ENCODE measurements around the gene ZCCHC7. TPM values are rescaled to one million over a fixed set of nuclear protein-coding genes. Genes with fewer than 3 reads are reported as not detected.
"Not testable (repeated sequence)": the region's sequence is repeated elsewhere in the genome, so short reads cannot be mapped to it uniquely, and the experiment has no call there.

The ZCCHC7 gene
- total RNA-seq, 2 experiments from 2014 or later = 26.8 to 28.1 TPM

GRCh38 chr9:37156205-37156604 lies 35.8 kb downstream of the ZCCHC7 start:
- CTCF ChIA-PET = no interaction called here
- POLR2A ChIA-PET = no interaction called here

GRCh38 chr9:37156781-37157356 lies 36.5 kb downstream of the ZCCHC7 start:
- no peak overlapping the region for H3K27ac Mint-ChIP-seq
- no peaks in the 10 kb centered on the region for H3K27me3 Mint-ChIP-seq
- intact Hi-C loops (cut with micrococcal nuclease) = no loop called here
- H3K4me1 Mint-ChIP-seq (ENCODE audit: low read depth) = peaks cover 17% of the 10 kb centered on the region
- POLR2A ChIA-PET = no interaction called here
- CTCF ChIA-PET = no interaction called here
- no peak overlapping the region for H3K4me3 Mint-ChIP-seq
- H3K9me3 Mint-ChIP-seq = no peaks in the 10 kb centered on the region
- DNase-seq = no peak
- H3K36me3 Mint-ChIP-seq = peaks cover 42% of the 10 kb centered on the region

More at GRCh38 chr9:37156205-37156604, 35.8 kb downstream of the ZCCHC7 start:
- Mint-ChIP-seq H3K27ac (no peak overlapping the region), H3K36me3 (peaks cover 39% of the 10 kb centered on the region), H3K4me3 (no peak overlapping the region), H3K4me1 (ENCODE audit: low read depth) (peaks cover 19% of the 10 kb centered on the region), H3K9me3 (no peaks in the 10 kb centered on the region), H3K27me3 (no peaks in the 10 kb centered on the region)
- DNase-seq = no peak
- intact Hi-C loops (cut with micrococcal nuclease) = no loop called here

- no peak overlapping the region for H3K4me3 Mint-ChIP-seq
- H3K36me3 Mint-ChIP-seq = peaks cover 38% of the 10 kb centered on the region
- no peak for DNase-seq
- ChIA-PET POLR2A (no interaction called here), CTCF (interaction anchor here (0.6 kb wide), 1 partner anchor 206 kb away, joined by 3 read pairs; no protein-coding TSS in a partner anchor)
- peaks cover 16% of the 10 kb centered on the region for H3K4me1 Mint-ChIP-seq (ENCODE audit: low read depth)
- H3K9me3 Mint-ChIP-seq = no peaks in the 10 kb centered on the region
- H3K27me3 Mint-ChIP-seq = no peaks in the 10 kb centered on the region
- intact Hi-C loops (cut with micrococcal nuclease) = no loop called here
- no peak overlapping the region for H3K27ac Mint-ChIP-seq
Measured at GRCh38 chr9:37157726-37158377, 37.5 kb downstream of the ZCCHC7 start.

- H3K27me3 Mint-ChIP-seq = no peaks in the 10 kb centered on the region
- H3K4me3 Mint-ChIP-seq = no peak overlapping the region
- peaks cover 41% of the 10 kb centered on the region for H3K36me3 Mint-ChIP-seq
- CTCF ChIA-PET = no interaction called here
- no peak overlapping the region for H3K27ac Mint-ChIP-seq
- POLR2A ChIA-PET = no interaction called here
- no peaks in the 10 kb centered on the region for H3K9me3 Mint-ChIP-seq
- DNase-seq = no peak
- peaks cover 3% of the 10 kb centered on the region for H3K4me1 Mint-ChIP-seq (ENCODE audit: low read depth)
- intact Hi-C loops (cut with micrococcal nuclease) = no loop called here
Measured at GRCh38 chr9:37163299-37163698, 42.9 kb downstream of the ZCCHC7 start.

GRCh38 chr9:37164335-37164734 lies 44.0 kb downstream of the ZCCHC7 start:
- H3K36me3 Mint-ChIP-seq = peaks cover 48% of the 10 kb centered on the region
- POLR2A ChIA-PET; H3K27me3 Mint-ChIP-seq; H3K27ac Mint-ChIP-seq; H3K9me3 Mint-ChIP-seq; H3K4me3 Mint-ChIP-seq; H3K4me1 Mint-ChIP-seq (ENCODE audit: low read depth); intact Hi-C loops (cut with micrococcal nuclease); CTCF ChIA-PET; DNase-seq: not testable (repeated sequence)

GRCh38 chr9:37165644-37166043 lies 45.3 kb downstream of the ZCCHC7 start:
- Mint-ChIP-seq H3K36me3 (peaks cover 43% of the 10 kb centered on the region), H3K9me3 (no peaks in the 10 kb centered on the region), H3K27me3 (no peaks in the 10 kb centered on the region), H3K27ac (no peak overlapping the region), H3K4me1 (ENCODE audit: low read depth) (peaks cover 2% of the 10 kb centered on the region), H3K4me3 (no peak overlapping the region)
- POLR2A ChIA-PET = no interaction called here
- no peak for DNase-seq
- CTCF ChIA-PET = no interaction called here
- intact Hi-C loops (cut with micrococcal nuclease) = no loop called here

- POLR2A ChIA-PET = no interaction called here
- CTCF ChIA-PET = no interaction called here
- Mint-ChIP-seq H3K9me3 (no peaks in the 10 kb centered on the region), H3K27ac (no peak overlapping the region), H3K36me3 (peaks cover 48% of the 10 kb centered on the region), H3K27me3 (no peaks in the 10 kb centered on the region), H3K4me1 (ENCODE audit: low read depth) (peaks cover 2% of the 10 kb centered on the region), H3K4me3 (no peak overlapping the region)
- no peak for DNase-seq
- intact Hi-C loops (cut with micrococcal nuclease) = no loop called here
Measured at GRCh38 chr9:37167456-37168047, 47.2 kb downstream of the ZCCHC7 start.

GRCh38 chr9:37172557-37172956 lies 52.2 kb downstream of the ZCCHC7 start:
- Mint-ChIP-seq H3K9me3 (no peaks in the 10 kb centered on the region), H3K36me3 (peaks cover 31% of the 10 kb centered on the region), H3K4me1 (ENCODE audit: low read depth) (peaks cover 3% of the 10 kb centered on the region), H3K4me3 (no peak overlapping the region), H3K27me3 (no peaks in the 10 kb centered on the region), H3K27ac (no peak overlapping the region)
- intact Hi-C loops (cut with micrococcal nuclease) = no loop called here
- CTCF ChIA-PET = no interaction called here
- no peak for DNase-seq
- POLR2A ChIA-PET = no interaction called here

- Mint-ChIP-seq H3K4me3 (no peak overlapping the region), H3K36me3 (peaks cover 18% of the 10 kb centered on the region), H3K9me3 (no peaks in the 10 kb centered on the region), H3K27me3 (no peaks in the 10 kb centered on the region), H3K4me1 (ENCODE audit: low read depth) (peaks cover 6% of the 10 kb centered on the region), H3K27ac (no peak overlapping the region)
- CTCF ChIA-PET = no interaction called here
- intact Hi-C loops (cut with micrococcal nuclease) = no loop called here
- POLR2A ChIA-PET = no interaction called here
- no peak for DNase-seq
Measured at GRCh38 chr9:37174247-37174646, 53.9 kb downstream of the ZCCHC7 start.

- intact Hi-C loops (cut with micrococcal nuclease) = no loop called here
- POLR2A ChIA-PET = no interaction called here
- H3K4me1 Mint-ChIP-seq (ENCODE audit: low read depth) = peaks cover 10% of the 10 kb centered on the region
- H3K4me3 Mint-ChIP-seq = no peak overlapping the region
- H3K9me3 Mint-ChIP-seq = peaks cover 2% of the 10 kb centered on the region
- CTCF ChIA-PET = interaction anchor here (0.6 kb wide), 1 partner anchor 257 kb away, joined by 3 read pairs; no protein-coding TSS in a partner anchor
- no peak overlapping the region for H3K27ac Mint-ChIP-seq
- no peaks in the 10 kb centered on the region for H3K27me3 Mint-ChIP-seq
- no peak for DNase-seq
- peaks cover 10% of the 10 kb centered on the region for H3K36me3 Mint-ChIP-seq
Measured at GRCh38 chr9:37178742-37179141, 58.4 kb downstream of the ZCCHC7 start.

- intact Hi-C loops (cut with micrococcal nuclease) = no loop called here
- no peak overlapping the region for H3K4me3 Mint-ChIP-seq
- no peak overlapping the region for H3K27ac Mint-ChIP-seq
- CTCF ChIA-PET = interaction anchor here (1.3 kb wide), 1 partner anchor 10 kb away, joined by 3 read pairs; no protein-coding TSS in a partner anchor
- POLR2A ChIA-PET = no interaction called here
- DNase-seq = no peak
- peaks cover 13% of the 10 kb centered on the region for H3K4me1 Mint-ChIP-seq (ENCODE audit: low read depth)
- H3K27me3 Mint-ChIP-seq = no peaks in the 10 kb centered on the region
- peaks cover 11% of the 10 kb centered on the region for H3K36me3 Mint-ChIP-seq
- H3K9me3 Mint-ChIP-seq = peaks cover 2% of the 10 kb centered on the region
Measured at GRCh38 chr9:37179576-37179975, 59.2 kb downstream of the ZCCHC7 start.

GRCh38 chr9:37180138-37180537 lies 59.8 kb downstream of the ZCCHC7 start:
- intact Hi-C loops (cut with micrococcal nuclease) = no loop called here
- no peaks in the 10 kb centered on the region for H3K27me3 Mint-ChIP-seq
- peaks cover 15% of the 10 kb centered on the region for H3K36me3 Mint-ChIP-seq
- no peak for DNase-seq
- POLR2A ChIA-PET = no interaction called here
- no peak overlapping the region for H3K27ac Mint-ChIP-seq
- CTCF ChIA-PET = interaction anchor here (1.3 kb wide), 1 partner anchor 10 kb away, joined by 3 read pairs; no protein-coding TSS in a partner anchor
- peaks cover 2% of the 10 kb centered on the region for H3K9me3 Mint-ChIP-seq
- no peak overlapping the region for H3K4me3 Mint-ChIP-seq
- peaks cover 13% of the 10 kb centered on the region for H3K4me1 Mint-ChIP-seq (ENCODE audit: low read depth)

GRCh38 chr9:37182718-37183117 lies 62.3 kb downstream of the ZCCHC7 start:
- Mint-ChIP-seq H3K4me3 (no peak overlapping the region), H3K9me3 (peaks cover 2% of the 10 kb centered on the region), H3K27me3 (no peaks in the 10 kb centered on the region), H3K36me3 (peaks cover 18% of the 10 kb centered on the region), H3K4me1 (ENCODE audit: low read depth) (peaks cover 25% of the 10 kb centered on the region), H3K27ac (no peak overlapping the region)
- ChIA-PET POLR2A (no interaction called here), CTCF (no interaction called here)
- intact Hi-C loops (cut with micrococcal nuclease) = no loop called here
- DNase-seq = no peak

Data from activated CD4-positive, alpha-beta memory T cell treated with anti-CD3 and anti-CD28 coated beads for 36 hours (primary cell).